ENCODE results near the gene EFL1. TPM values are rescaled to one million over a fixed set of nuclear protein-coding genes. Genes with fewer than 3 reads are reported as not detected.
A peak's percentile ranks its signal among the peaks of the same experiment; 100 is the strongest.

EFL1 gene
- total RNA-seq, 1 donor from 2014 or later, result 13.8 TPM

DNA sequence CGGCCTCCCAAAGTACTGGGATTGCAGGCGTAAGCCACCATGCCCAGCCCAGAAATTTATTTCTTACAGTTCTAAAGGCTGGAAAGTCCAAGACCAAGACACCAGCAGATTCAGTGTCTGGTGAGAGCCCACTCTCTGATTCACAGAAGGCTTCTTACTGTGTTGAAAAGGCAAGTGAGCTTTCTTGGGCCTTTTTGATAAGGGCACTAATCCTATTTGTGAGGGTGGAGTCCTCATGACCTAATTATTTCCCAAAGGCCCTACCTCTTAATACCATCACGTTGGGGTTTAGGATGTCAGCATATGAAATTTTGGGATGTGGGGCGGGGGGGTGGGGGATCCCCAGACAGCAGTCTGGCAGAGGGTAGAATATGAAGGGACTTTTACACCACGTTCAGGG is 169.2 kb downstream of the EFL1 start:
- DNase-seq (no peak), ATAC-seq (no peak)
- Histone ChIP-seq H3K4me3 (no peak overlapping the region), H3K36me3 (no peaks in the 10 kb centered on the region), H3K27ac (no peak overlapping the region), H3K27me3 (no peaks in the 10 kb centered on the region), H3K9me3 (no peaks in the 10 kb centered on the region), H3K4me1 (no peaks in the 10 kb centered on the region)
- TF ChIP-seq, protein P1, sequence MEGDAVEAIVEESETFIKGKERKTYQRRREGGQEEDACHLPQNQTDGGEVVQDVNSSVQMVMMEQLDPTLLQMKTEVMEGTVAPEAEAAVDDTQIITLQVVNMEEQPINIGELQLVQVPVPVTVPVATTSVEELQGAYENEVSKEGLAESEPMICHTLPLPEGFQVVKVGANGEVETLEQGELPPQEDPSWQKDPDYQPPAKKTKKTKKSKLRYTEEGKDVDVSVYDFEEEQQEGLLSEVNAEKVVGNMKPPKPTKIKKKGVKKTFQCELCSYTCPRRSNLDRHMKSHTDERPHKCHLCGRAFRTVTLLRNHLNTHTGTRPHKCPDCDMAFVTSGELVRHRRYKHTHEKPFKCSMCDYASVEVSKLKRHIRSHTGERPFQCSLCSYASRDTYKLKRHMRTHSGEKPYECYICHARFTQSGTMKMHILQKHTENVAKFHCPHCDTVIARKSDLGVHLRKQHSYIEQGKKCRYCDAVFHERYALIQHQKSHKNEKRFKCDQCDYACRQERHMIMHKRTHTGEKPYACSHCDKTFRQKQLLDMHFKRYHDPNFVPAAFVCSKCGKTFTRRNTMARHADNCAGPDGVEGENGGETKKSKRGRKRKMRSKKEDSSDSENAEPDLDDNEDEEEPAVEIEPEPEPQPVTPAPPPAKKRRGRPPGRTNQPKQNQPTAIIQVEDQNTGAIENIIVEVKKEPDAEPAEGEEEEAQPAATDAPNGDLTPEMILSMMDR (IDR thresholded peaks at IDR 0.05), result no peak
- intact Hi-C loops (cut with DNase I), result no loop called here

DNA sequence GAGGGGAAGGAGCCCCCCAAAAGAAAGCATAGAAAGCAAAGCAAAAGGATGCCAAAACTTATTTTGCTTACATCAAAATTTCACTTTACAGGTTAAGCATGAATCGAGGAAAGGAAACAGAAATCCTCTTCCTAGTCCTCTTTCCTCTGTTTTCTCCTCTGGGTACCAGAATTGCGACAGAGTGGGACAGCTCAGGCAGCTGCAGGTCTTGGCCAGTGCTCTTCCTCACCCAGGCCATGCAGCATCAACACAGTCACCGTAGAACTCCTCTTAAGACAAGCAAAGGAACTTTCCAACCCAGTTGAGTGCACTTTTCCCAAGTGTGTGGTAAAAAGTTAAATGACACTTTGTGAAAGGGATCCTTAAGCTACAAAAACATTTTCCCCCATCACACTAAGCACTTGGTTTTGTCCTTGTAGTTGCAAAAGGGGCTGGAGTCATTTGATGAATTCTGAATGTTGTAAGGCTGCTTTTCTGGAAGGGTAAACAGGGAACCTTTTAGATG is 170.8 kb downstream of the EFL1 start:
- no peaks in the 10 kb centered on the region for H3K27me3 ChIP-seq
- H3K4me1 ChIP-seq, result no peaks in the 10 kb centered on the region
- no peak overlapping the region for H3K4me3 ChIP-seq
- TF ChIP-seq, protein P1 (IDR thresholded peaks at IDR 0.05), result no peak
- DNase-seq (no peak), ATAC-seq (no peak)
- no peak overlapping the region for H3K27ac ChIP-seq
- no peaks in the 10 kb centered on the region for H3K36me3 ChIP-seq
- no peaks in the 10 kb centered on the region for H3K9me3 ChIP-seq
- intact Hi-C loops (cut with DNase I), result no loop called here

DNA sequence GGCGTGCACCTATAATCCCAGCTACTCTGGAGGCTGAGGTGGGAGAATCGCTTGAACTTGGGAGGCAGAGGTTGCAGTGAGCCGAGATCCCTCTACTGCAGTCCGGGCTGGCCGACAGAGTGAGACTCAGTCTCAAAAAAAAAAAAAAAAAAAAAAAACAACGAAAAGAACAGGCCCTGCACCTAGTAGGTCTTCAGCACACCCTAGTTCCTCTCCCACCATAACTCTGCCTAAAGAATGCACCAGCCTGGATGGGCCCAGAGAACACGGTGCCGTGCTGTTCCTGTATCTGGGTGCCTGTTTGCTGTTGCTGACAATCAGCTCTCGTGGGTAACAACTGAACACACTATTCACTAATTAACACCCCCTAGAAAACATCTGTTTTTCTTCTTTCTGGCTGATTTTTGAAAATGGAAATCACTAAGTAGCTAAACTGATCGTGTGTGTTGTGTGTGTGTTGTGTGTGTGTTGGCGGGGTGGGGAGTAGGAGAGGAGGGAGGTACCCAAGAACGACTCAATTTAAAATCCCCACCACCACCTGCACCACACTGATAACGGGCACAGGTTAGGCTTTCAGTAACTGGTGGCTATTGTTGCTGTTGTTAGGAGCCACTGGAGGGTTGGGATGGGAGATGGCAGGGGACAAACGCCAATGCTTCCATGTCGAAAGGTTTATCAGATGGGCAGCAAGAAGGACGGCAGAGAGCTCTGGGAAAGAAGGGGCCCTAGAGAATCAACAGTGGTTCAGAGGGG is 176.1 kb downstream of the EFL1 start:
- ATAC-seq, result no peak
- intact Hi-C loops (cut with DNase I), result no loop called here
- Histone ChIP-seq H3K27me3 (no peaks in the 10 kb centered on the region), H3K4me3 (no peak overlapping the region), H3K27ac (no peak overlapping the region), H3K4me1 (no peaks in the 10 kb centered on the region), H3K9me3 (no peaks in the 10 kb centered on the region), H3K36me3 (no peaks in the 10 kb centered on the region)
- no peak for DNase-seq
- TF ChIP-seq, protein P1 (IDR thresholded peaks at IDR 0.05), result no peak

DNA sequence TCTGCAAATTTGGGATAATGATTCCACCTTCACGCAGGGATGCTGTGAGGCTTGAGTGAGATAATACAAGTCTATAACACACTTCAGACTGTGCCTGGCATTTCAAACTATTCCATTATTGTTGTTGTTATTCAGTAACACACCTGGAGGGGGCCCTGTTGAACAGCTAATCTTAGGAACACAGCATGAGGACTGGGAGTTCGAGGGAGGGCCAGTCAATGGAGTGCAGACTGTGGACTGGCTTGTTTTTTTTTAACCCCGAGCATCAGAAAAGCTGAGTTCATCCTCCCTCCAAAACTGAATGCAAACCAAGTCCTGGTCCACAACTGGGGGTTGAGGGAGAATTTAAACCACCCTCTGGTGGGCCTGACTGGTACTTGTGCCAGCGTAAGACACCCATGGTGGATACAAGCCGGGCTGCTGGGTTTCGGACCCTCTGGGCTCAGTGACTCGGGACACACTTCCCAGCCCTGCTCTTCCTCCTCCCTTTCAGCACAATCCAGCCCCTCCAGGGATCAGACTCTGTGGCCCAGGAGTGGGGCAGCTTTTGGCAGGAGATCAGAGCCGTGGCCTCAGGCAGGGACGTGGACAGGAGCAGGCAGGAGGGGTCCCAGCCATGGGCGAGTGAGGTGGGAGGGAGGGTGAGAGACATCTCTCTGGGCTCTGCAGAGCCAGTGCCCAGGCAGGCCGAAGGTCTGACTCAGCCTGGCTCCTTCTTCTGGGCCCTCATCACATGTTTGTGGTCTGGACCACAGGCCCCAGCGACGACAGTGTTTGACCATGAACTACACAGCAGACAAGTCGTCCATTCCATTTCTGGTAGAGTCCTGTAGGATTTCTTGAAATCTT is 180.4 kb downstream of the EFL1 start:
- no peak for DNase-seq
- Histone ChIP-seq H3K27me3 (no peaks in the 10 kb centered on the region), H3K4me1 (no peaks in the 10 kb centered on the region), H3K9me3 (no peaks in the 10 kb centered on the region), H3K27ac (no peak overlapping the region), H3K4me3 (no peak overlapping the region), H3K36me3 (no peaks in the 10 kb centered on the region)
- intact Hi-C loops (cut with DNase I), result no loop called here
- ATAC-seq, result peak; percentile 39
- TF ChIP-seq, protein P1 (IDR thresholded peaks at IDR 0.05), result no peak

DNA sequence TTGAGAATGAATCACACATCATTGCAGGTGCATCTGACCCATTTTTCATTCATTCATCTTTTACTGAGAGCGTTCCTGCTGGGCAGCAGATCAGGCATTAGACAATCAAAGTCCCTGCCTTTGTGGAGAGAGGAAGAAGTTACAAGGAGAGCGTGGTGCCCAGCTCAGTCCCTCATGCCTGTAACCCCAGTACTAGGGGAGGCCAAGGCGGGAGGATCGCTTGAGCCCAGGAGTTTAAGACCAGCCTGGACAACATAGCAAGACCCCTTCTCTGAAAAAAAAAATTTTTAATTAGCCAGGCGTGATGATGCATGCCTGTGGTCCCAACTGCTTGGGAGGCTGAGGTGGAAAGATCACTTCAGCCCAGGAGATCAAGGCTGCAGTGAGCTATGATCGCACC is 181.8 kb downstream of the EFL1 start:
- H3K27me3 ChIP-seq, result no peaks in the 10 kb centered on the region
- H3K4me1 ChIP-seq, result no peaks in the 10 kb centered on the region
- H3K36me3 ChIP-seq, result no peaks in the 10 kb centered on the region
- intact Hi-C loops (cut with DNase I), result no loop called here
- H3K27ac ChIP-seq, result no peak overlapping the region
- DNase-seq, result no peak
- no peak for ATAC-seq
- no peaks in the 10 kb centered on the region for H3K9me3 ChIP-seq
- H3K4me3 ChIP-seq, result no peak overlapping the region
- TF ChIP-seq, protein P1 (IDR thresholded peaks at IDR 0.05), result no peak

Other genes with a start within 250 kb of the EFL1 start
- 1.9 TPM for gene MEX3B, start 216.7 kb downstream of the EFL1 start, total RNA-seq
- gene SAXO2, start 84 bp upstream of the EFL1 start, total RNA-seq, result 1.7 TPM
- gene GOLGA6L10, start 86.7 kb upstream of the EFL1 start, total RNA-seq, result 0.23 TPM
- gene GOLGA6L9, start 167.1 kb upstream of the EFL1 start, total RNA-seq, result 3.4 TPM